Measurements from ENCODE around the gene TSPAN4.

Gene TSPAN4

GRCh38 chr11:801097-801780 is 41.4 kb upstream of the TSPAN4 start:
- no peak for TF ChIP-seq ZNF274 (IDR thresholded peaks at IDR 0.05; ENCODE audit: low read depth, low read length)
- no peak overlapping the region for H3K4me3 ChIP-seq (ENCODE audit: low read length)

GRCh38 chr11:802018-802617 is 40.5 kb upstream of the TSPAN4 start:
- no peak for TF ChIP-seq ZNF274 (IDR thresholded peaks at IDR 0.05; ENCODE audit: low read depth, low read length)
- H3K4me3 ChIP-seq (ENCODE audit: low read length) = no peak overlapping the region

DNA sequence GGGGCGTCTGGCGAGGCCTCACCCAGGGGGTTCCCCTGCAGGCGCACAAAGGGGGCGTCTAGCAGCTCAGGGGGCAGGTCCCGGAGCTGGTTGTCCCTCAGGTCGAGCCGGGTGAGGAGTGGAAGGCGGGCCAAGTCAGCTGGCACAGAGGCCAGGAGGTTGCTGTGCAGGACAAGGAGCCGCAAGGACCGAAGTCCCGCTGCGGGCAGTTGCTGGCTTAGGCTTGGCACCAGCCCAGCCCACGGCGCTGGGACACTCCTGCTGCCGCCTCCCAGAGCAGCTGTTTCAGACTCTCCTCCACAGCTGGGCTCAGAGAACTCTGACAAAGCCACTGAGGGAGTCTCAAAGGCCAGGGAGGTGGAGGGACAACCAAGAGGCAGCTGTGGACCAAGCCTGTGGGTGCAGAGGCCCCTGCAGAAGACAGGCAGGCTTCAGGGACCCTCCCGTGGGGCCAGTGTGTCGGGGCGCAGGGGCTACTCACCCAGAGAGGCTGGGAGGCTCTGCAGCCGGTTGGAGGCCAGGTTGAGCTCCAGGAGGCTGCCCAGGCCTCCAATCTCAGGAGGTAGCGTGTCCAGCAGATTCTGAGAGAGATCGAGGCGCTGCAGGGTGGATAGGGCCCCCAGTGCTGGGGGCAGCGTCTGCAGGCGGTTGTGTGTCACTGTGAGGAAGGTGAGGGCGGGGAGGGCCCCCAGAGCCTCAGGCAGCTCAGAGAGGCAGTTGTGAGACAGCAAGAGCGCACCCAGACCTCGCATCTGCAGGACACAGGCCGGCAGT is 39.8 kb upstream of the TSPAN4 start:
- TF ChIP-seq ZNF274 (IDR thresholded peaks at IDR 0.05; ENCODE audit: low read depth, low read length) = no peak
- H3K4me3 ChIP-seq (ENCODE audit: low read length) = no peak overlapping the region; the same call in 1 of the 2 replicates

GRCh38 chr11:803467-803742 is 39.2 kb upstream of the TSPAN4 start:
- TF ChIP-seq ZNF274 (IDR thresholded peaks at IDR 0.05; ENCODE audit: low read depth, low read length) = no peak
- H3K4me3 ChIP-seq (ENCODE audit: low read length) = peak overlapping the region; percentile 88; the same call in 1 of the 2 replicates

DNA sequence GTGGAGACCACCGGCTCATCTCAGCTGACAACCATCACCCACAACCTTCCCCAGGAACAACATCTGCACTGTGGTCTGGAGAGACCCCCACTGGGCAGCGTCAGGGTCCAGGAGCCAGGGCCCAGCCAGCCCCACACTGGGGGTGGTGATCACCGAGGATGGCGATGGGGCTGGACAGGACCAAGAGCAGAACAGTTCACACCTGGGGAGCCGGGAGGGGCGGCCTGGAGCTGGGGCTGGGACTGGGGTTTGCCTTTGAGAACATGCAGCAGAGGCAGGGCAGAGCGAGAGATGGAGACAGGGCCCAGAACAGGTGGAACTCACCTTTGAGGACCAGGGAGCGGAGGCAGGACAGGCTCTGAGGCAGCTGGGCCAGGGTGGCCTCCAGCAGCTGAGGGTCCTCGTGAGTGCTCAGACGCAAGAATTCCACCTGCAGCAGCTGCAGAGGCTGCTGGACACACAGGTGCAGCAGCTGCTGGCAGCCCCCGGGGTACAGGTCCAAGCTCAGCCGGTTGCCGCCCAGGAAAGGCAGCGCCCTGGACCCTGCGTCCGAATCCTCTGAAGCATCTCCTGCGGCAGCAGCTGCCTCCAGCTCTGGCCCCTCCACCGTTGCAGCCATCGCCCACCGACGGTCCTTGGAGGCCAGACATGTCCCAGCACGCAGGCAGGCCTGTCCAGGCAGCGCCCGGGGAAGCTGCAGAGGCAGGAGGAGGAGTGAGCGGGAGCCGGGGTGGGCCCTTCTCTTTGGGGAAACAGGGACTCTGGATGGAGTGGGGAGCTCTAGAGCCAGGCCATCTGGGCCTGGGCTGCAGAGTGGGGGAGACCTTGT is 38.7 kb upstream of the TSPAN4 start:
- H3K4me3 ChIP-seq (ENCODE audit: low read length) = peak overlapping the region; percentile 88
- TF ChIP-seq ZNF274 (IDR thresholded peaks at IDR 0.05; ENCODE audit: low read depth, low read length) = no peak

DNA sequence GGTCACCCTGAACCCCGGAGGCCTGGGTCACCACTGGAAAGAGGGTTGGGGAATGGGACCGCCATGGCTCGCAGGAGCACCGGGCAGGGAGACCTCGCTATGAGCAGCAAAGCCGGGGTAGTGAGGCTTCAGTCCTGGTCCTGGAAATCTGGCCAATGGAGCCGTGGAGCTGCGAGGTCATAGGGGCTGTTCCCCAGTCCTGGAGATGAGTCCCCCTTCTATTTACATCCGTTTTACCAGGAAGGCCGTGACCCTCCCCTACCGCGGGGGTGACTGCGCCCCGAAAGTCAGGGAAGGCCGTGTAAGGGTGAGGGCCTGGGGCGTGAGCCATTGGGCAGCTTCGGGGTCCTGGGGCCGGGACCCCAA is 38.1 kb upstream of the TSPAN4 start:
- TF ChIP-seq ZNF274 (IDR thresholded peaks at IDR 0.05; ENCODE audit: low read depth, low read length) = no peak
- peak overlapping the region; percentile 88 for H3K4me3 ChIP-seq (ENCODE audit: low read length)

DNA sequence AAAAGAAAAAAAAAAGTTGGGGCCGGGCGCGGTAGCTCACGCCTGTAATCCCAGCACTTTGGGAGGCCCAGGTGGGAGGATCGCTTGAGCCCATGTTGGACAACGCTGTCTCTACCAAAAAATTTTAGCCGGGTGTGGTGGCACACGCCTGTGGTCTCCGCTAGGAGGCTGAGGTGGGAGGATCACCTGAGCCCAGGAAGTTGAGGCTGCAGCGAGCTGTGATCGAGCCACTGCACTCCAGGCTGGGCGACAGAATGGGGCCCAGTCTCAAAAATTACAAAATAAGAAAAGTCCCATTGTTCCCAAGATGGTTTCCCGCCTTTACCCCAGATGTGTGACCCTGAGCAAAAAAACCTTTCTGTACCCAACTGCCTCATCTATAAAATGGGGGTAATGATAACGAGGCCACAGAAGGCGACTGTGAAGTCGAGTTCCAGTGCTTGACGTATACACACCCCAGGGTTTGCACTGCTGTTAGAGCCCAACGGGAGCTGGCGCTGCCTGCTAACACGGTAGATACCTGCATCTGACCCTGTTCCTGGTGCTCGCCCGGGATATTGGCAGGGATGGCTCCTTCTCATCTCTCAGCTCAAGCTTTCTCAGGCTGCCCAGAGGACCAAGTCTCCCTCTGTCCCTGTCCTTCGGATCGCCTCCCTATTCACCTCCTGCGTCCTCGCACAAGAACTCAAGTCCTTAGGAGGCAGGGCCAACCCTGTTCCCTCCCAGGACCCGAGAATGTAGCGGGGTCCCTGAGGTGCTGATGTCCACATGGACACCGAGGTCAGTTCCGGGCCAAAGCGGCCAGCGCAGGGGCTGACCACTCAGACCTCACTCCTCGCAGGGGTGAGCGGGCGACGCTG is 34.0 kb upstream of the TSPAN4 start:
- H3K4me3 ChIP-seq (ENCODE audit: low read length) = peak overlapping the region; percentile 76
- no peak for TF ChIP-seq ZNF274 (IDR thresholded peaks at IDR 0.05; ENCODE audit: low read depth, low read length)

DNA sequence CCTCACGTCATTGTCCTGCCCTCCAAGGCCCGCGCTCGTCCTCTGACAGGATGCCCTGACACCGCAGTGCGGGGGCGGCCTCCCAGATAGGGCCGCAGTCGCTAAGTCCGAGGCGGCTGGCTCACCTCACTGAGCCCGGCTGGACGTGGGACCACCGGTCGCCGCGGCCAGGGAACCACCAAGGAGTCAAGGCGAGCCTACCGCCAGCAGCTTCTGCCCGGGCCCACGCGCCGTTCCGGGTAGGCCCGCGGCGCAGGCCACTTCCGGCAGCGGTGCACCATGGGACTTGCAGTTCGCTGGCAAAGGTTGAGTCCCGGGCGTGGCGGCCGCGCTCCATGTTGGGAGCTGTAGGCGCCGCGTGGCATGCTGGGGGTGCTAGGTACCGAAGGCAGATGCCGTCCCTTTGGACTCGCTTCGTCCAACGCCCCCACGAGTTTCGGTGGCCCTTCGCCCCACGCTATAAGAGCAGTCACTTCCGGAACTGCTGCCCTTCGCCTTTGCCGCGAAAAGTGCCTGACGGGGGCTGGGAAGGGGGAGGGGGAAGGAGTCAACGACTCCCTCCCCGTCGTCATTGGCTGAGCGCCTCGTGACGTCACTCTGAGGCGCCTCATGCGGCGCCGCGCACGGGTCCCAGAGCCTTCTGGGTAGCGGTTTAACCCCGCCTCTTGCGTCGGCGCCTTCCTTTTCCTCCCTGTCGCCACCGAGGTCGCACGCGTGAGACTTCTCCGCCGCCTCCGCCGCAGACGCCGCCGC is 33.2 kb upstream of the TSPAN4 start, which contains the start of gene RPLP2:
Gene RPLP2, plus strand, starts transcription at position 681 of the 753 bp plus-strand sequence. CDS start 268 bp downstream, outside the sequence.
- TF ChIP-seq ZNF274 (IDR thresholded peaks at IDR 0.05; ENCODE audit: low read depth, low read length) = no peak
- H3K4me3 ChIP-seq (ENCODE audit: low read length) = peak within 1 kb of the TSS; percentile 76

- no peak for TF ChIP-seq ZNF274 (IDR thresholded peaks at IDR 0.05; ENCODE audit: low read depth, low read length)
- peak overlapping the region; percentile 76 for H3K4me3 ChIP-seq (ENCODE audit: low read length)
Observed at GRCh38 chr11:810040-810567, 32.5 kb upstream of the TSPAN4 start.

DNA sequence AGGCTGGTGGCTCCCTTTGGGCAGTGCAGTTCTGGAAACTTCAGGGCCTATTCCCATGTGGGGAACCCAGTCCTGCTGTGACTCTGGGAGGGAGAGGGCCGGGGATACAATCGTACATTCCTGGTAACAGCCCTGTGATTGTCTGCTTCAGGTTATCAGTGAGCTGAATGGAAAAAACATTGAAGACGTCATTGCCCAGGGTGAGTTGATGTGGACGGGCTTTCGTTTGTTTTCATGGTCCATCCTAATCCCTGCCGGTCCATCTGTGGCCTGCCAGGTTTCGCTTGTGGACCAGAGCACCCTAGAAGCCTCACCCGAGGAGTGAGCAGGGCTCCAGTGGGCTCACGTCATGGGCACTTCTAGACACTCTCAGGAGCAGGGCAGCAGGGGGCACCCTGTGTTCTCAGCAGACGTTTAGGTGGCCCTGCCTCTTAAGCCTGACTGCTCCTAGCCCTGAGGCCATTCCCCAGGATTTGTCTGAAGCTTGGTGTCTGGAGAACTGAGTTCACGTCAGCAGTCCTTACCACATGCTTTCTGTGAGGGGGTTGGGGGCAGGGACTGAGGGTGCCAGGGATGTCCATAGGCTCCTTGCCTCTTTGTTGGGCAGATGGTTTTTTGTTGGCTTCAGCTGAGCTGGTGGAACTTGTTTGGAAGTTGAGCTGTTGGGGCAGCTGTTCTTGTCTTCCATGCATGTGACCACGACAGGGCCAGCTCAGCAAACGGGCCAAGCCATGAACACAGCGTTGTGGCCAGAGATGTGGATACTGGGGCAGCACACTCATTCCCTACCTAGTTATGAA is 31.0 kb upstream of the TSPAN4 start:
- peak overlapping the region; percentile 76; the same call in 1 of the 2 replicates for H3K4me3 ChIP-seq (ENCODE audit: low read length)
- no peak for TF ChIP-seq ZNF274 (IDR thresholded peaks at IDR 0.05; ENCODE audit: low read depth, low read length)

- no peak overlapping the region for H3K4me3 ChIP-seq (ENCODE audit: low read length)
- TF ChIP-seq ZNF274 (IDR thresholded peaks at IDR 0.05; ENCODE audit: low read depth, low read length) = no peak
Observed at GRCh38 chr11:812390-812789, 30.3 kb upstream of the TSPAN4 start.

- TF ChIP-seq ZNF274 (IDR thresholded peaks at IDR 0.05; ENCODE audit: low read depth, low read length) = no peak
- no peak overlapping the region for H3K4me3 ChIP-seq (ENCODE audit: low read length)
Observed at GRCh38 chr11:813072-813455, 29.6 kb upstream of the TSPAN4 start.
